Mucosa of rectum (tissue), 2 donors: Measurements from ENCODE around the gene DZIP1.

Experiments used
- H3K27ac ChIP-seq, 2 donors: one replicate each; pipeline ENCODE4 v1.7.0; 2013; ENCODE audit warnings: inconsistent platforms in 2 of 2, low read depth in 2 of 2, low read length in 2 of 2
- H3K27me3 ChIP-seq, 2 donors: one replicate each; pipeline ENCODE4 v1.7.0; 2013; ENCODE audit warnings: low read length in 2 of 2; ENCODE audit not compliant: control insufficient read depth in 2 of 2, insufficient read depth in 2 of 2
- H3K36me3 ChIP-seq, 2 donors: one replicate each; pipeline ENCODE4 v1.7.0; 2013; ENCODE audit warnings: low read length in 2 of 2; ENCODE audit not compliant: control insufficient read depth in 2 of 2, insufficient read depth in 2 of 2
- H3K4me1 ChIP-seq, 2 donors: one replicate each; pipeline ENCODE4 v1.7.0; 2013; ENCODE audit warnings: low read length in 2 of 2, mild to moderate bottlenecking in 1 of 2; ENCODE audit not compliant: control insufficient read depth in 2 of 2, insufficient read depth in 2 of 2
- H3K4me3 ChIP-seq, 2 donors: one replicate each; pipeline ENCODE4 v1.7.0; 2013; ENCODE audit warnings: low read length in 2 of 2
- H3K9ac ChIP-seq, 2 donors: one replicate each; pipeline ENCODE4 v1.7.0; 2013; ENCODE audit warnings: low read length in 2 of 2, low read depth in 1 of 2, mild to moderate bottlenecking in 1 of 2
- H3K9me3 ChIP-seq, 2 donors: one replicate each; pipeline ENCODE4 v1.7.0; 2013; ENCODE audit warnings: low read length in 2 of 2; ENCODE audit not compliant: control insufficient read depth in 2 of 2
- donor health status: healthy.
- donor health status: Normal muscosa, but diverticular disease.

Gene DZIP1

GRCh38 chr13:95536632-95537241 lies 107.8 kb downstream of the DZIP1 start:
- Histone ChIP-seq H3K4me3 (no peak overlapping the region), H3K9me3 (no peaks in the 10 kb centered on the region), H3K27ac (no peak overlapping the region), H3K4me1 (no peaks in the 10 kb centered on the region), H3K36me3 (no peaks in the 10 kb centered on the region), H3K27me3 (no peaks in the 10 kb centered on the region), H3K9ac (no peak overlapping the region)

DNA sequence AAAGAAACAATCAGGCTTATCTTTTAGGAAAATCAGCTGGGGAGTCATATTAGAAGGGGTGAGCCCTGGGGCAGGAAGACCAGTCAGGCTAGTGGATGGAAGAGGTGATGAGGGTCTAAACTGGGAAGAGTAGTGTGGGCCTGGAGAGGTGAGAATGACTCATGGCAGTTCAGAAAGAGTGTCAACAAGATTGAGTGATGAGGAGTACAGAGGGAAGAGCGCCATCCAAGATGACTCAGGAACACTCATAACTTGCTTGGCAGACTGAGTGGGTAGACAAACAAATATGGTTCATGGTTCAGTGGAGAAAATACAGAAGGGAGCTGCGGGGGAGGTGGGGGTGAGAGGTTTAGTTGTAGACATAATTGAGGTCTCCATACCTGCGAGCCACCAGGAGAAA lies 109.3 kb downstream of the DZIP1 start:
- H3K9ac ChIP-seq: no peak overlapping the region
- H3K9me3 ChIP-seq: no peaks in the 10 kb centered on the region
- no peak overlapping the region for H3K4me3 ChIP-seq
- H3K27ac ChIP-seq: no peak overlapping the region
- no peaks in the 10 kb centered on the region for H3K36me3 ChIP-seq
- no peaks in the 10 kb centered on the region for H3K4me1 ChIP-seq
- H3K27me3 ChIP-seq: no peaks in the 10 kb centered on the region

- Histone ChIP-seq H3K9ac (no peak overlapping the region), H3K27me3 (no peaks in the 10 kb centered on the region), H3K9me3 (no peaks in the 10 kb centered on the region), H3K4me1 (no peaks in the 10 kb centered on the region), H3K4me3 (no peak overlapping the region), H3K36me3 (no peaks in the 10 kb centered on the region), H3K27ac (no peak overlapping the region)
These were observed 110.9 kb downstream of the DZIP1 start for GRCh38 chr13:95533545-95534160.

GRCh38 chr13:95530178-95530577 lies 114.3 kb downstream of the DZIP1 start:
- no peaks in the 10 kb centered on the region for H3K4me1 ChIP-seq
- no peaks in the 10 kb centered on the region for H3K9me3 ChIP-seq
- H3K36me3 ChIP-seq: no peaks in the 10 kb centered on the region
- H3K27ac ChIP-seq: no peak overlapping the region
- no peaks in the 10 kb centered on the region for H3K27me3 ChIP-seq
- H3K9ac ChIP-seq: no peak overlapping the region
- no peak overlapping the region for H3K4me3 ChIP-seq
